NCI-H82 (cell line): ENCODE results near the gene NSUN5.
A peak's percentile ranks its signal among the peaks of the same experiment; 100 is the strongest.
"Not testable (repeated sequence)": the region's sequence is repeated elsewhere in the genome, so short reads cannot be mapped to it uniquely, and the experiment has no call there.

Experiments used
- DNase-seq: peaks from one replicate; lab custom pipeline; 2025; lab: John Stamatoyannopoulos, UW

Gene NSUN5

DNA sequence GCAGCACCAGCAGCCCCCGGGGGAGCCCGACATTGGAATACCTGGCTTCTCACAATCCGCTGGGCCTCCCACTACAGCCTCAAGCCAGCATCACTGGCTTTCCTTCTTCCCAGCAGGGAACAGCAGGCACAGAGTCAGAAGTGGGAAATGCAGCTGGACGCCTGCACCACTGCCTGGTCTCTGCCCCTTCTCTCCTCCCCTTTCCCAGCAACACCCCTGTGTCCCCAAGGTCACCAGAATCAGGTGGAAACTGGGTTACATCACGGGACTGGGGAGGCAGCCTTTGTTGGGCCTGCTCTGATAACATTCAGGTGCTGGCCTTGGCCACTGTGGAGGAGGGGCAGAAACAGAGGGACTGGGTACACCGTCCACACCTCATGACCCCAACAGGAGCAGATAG is 16.8 kb upstream of the NSUN5 start:
- DNase-seq = not testable (repeated sequence)

DNA sequence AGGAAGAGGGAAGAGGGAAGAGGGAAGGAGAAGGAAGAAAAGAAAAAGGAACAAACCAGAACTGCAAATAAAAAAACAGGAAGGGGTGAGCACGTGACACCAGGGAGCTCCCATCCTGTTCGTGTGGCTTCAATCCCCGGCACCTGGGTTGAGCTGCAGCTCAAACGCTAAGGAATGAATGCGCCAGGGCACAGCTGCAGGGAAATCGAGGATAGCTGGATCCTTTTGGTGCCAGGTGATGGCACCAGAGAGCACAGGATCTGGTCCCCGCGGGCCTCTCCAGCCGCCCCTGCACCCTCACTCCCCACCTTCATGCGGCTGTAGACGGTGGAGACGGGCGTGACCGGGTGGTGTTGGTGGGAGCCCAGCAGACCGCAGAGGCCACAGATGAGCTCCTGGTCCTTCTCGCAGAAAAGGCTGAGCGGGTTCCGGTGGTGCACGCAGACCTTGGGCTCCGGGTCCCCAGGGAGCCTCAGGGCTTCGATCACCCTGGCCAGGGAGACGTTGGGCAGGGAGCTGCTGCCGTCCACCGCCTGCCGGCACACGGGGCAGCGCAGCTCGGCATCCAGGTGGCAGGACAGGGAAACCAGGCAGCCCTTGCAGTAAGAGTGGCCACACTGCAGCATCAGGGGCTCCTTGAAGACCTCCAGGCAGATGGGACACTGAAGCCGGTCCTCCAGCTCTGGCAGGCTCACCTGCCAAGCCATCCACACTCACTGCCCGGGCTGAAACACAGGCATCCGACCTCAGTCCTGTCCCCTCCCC is 15.6 kb upstream of the NSUN5 start:
- DNase-seq = peak; percentile 71

DNA sequence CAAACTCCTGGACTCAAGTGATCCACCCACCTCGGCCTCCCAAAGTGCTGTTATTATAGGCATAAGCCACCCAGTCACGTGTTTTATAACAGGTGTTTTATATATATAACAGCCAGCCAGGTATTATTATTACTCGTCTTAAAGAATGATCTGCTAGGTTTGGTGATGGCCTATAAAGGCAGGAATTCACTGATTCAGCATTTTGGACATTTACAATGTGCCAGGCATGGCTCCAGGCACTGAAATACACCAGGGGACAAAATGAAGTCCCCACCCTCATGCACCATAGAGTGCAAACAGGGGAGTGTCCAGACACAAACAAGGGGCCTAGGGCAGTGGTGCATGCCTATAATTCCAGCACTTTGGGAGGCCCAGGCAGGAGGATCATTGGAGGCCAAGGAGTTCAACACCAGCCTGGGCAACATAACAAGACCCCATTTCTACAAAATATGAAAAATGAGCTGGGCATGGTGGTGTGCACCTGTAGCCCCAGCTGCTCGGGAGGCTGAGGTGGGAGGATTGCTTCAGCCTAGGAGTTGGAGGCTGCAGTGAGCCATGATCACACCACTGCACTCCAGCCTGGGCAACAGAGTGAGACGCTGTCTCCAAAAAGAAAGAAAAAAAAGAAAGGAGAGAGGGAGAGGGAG is 14.9 kb upstream of the NSUN5 start:
- DNase-seq = not testable (repeated sequence)

DNA sequence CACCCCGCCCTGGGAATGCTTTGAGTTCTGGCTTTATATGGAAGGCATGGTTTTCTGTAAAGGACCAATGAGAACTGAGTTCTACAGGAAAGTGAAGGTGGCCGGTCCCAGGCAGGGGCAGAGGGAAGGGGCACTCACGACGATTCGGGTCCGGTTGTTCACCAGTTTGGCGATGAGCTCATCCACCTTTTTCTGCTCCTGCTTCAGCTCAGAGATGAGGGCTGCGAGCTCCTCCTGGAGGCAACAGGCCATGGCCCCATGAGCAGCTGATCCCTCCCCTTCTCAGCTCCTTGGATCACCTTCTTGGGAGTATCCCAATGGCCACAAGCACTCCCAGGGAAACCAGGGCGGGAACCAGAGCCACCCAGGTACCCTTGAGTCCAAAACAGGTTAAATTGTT is 11.4 kb upstream of the NSUN5 start:
- DNase-seq = not testable (repeated sequence)

DNA sequence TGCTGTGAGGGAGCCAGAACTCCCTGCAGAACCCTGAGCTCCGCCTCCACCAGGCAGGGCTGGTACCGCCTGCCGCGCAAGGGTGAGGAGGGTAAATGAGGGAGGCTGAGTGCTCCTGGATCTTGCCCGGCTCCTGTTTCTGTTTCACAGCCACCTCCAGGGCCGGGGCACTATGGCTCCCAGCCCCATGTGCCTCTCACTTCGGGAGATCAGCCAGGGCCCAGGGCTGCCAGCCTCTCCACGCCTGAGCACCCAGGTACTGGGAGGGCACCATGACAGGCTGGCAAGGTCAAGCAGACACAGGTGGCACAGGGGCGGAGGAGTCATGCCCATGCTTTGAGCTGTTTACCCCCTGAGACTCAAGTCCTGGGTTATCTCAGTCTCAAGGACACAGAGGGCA is 10.9 kb upstream of the NSUN5 start:
- DNase-seq = not testable (repeated sequence)

DNA sequence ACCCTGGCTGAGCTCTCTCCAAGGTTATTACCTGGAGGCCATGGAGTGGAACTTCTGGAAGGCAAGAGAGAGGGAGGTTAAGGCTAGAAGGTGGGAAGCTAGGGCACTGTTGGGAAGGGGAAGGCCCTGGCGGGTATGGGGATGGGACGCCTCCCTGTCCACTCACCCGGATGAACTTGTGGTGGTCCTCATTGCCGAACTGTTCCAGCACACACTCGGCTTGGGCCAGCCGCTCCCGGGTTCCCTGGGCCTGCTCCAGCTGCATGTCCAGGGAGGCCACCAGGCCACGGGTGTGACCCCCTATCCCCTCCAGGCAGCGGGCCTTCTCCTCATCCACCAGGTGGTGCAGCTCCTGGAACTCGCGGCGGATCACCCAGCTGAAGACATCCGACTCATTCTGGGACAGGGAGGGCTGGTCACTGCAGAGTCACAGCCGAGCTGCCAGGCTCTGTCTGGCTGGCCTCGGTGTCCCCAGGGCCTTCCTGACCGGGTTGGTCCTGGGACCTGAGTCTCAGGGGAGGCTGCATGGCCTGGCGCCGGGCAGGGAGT is 10.1 kb upstream of the NSUN5 start:
- DNase-seq = not testable (repeated sequence)

DNA sequence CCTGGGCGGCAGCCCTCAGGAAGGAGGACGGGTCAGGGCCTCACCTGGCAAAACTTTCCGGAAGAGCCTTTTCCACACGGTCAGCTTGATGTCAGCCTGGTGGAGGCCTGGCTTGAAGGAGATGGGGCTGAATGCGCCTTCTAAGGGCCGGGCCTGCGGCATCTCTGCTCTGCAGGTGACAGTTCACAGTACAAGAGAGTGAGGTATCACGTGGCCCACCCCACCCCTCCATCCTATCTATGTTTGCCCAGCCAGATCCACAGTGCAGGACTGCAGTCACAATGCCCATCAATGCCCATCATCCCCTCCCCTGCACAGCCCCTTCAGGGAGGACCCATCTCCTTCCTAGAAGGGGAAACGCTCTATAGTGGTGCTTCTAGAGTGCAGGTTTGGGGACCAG is 7.9 kb upstream of the NSUN5 start:
- DNase-seq = no peak

DNA sequence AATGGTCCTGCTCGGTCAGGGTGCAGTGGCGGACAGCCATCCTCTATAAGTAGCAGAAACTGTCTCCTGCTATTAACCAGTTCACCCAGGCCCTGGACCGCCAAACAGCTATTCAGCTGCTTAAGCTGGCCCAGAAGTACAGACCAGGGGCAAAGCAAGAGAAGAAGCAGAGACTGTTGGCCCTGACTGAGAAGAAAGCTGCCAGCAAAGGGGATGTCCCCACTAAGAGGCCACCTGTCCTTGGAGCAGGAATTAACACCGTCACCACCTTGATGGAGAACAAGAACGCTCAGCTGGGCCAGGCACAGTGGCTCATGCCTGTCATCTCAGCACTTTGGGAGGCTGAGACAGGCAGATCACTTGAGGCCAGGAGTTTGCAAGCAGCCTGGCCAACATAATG is 5.6 kb upstream of the NSUN5 start:
- no peak for DNase-seq

DNA sequence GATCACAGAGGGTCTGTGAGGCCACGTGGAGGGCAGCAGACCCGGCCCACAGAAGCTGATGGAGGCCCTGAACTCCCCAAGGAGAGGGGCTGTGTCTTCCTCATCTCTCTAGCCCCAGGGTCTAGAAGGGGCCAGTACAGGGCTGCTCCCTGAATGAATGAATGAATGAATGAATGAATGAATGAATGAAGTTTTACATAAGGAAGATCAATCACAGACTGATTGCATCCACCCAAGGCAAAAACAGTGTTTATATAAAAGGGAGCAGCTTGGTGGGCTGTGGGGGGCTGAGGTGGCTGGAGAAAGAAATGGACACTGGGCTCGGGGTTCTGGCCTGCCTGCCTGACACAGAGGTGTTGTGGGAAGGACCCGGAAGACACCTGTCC is 4.9 kb upstream of the NSUN5 start:
- DNase-seq = no peak

DNA sequence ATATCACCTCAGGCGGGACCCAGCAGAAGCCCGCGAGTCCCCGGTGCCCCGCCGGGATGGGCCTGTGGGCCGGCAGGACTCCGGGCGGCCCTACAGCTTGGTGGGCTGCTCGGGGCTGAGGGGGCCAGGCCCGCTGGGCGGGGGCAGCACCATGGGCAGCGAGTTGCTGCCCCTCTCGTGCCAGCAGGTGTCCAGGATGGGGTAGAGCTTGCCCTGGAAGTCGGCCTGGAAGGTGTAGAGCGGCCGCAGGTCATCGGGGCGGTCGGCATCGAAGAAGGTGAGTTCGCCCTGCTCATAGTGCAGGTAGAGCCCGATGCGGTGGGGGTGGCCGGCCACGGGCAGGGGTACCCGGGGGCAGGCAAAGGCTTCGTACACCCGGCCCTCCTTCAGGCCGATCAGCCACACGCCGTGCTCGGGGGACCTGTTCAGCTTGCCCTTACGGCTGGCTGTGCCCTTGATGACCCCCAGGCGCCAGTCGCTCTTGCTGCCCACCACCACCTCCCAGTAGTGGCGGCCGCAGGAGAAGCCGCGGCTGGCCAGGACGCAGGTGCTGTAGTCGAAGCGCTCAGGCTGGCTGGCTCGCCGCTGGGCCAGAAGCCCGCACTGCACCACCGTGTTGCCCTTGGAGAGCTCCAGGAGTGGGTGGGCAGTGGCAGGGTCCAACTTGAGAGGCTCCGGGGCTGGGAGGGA is 4.3 kb upstream of the NSUN5 start:
- no peak for DNase-seq

DNA sequence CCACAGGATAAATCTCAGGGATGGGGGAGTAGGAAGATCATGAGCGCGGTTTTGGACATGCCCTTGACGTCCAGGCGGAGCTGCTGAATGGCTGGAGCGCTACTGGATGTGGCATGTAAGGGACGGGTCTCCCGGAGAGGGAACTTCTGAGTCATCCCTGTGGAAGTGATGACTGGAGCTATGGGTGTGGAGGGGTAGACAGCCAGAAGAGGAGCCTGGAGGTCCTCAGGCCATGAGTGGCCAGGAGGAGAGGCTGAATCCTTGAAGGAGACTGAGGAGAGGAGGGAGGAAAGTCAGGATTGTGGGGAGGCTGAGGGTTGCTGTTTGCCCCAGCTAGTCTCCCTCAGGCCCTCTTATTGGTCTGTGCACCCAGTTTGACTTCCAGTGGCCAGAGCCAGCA is 2.8 kb upstream of the NSUN5 start:
- DNase-seq = not testable (repeated sequence)

DNA sequence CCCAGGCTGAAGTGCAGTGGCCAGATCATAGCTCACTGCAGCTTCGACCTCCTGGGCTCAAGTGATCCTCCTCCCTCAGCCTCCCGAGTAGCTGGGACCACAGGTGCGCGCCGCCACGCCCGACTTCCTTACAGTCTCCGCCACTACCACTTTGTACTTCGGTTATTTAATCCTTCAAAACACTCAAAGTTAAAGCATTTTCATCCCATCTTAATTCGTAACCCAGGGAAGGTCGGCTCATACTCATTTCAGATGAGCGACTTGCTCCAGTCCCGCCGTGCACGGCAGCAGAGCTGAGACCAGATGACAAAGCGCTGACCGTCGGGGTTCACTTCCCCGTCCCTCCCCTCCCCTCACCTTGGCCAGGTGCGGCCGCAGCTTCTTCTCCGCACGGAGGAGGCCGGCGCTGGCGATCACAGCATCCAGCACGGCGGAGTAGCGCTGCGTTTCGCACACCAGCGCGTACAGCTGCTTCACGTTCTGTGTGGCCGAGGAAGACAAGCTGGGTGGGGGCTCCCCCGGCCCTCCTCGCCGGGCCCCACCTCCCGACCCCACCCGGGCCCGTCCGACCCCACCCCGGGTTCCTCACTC is 457 bp downstream of the NSUN5 start:
- no peak for DNase-seq

DNA sequence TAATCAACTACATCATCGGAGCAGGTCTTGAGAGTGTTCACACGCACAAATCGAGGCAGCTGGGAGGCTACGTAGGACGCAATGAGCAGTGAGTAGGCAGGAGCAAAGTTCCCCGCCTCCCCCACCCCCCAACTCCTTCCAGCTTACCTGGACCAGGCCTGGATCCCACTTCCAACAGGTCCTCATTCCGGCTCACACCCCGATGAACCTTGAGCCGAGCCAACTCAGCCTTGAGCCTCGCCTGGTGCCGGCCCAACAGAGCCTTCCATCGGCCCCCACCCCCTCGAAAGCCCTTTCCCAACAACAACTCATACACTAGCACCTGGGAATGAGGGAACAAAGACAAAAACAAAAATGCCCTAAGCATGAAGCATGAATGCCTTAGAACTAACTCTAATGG is 1.2 kb downstream of the NSUN5 start:
- DNase-seq = no peak

DNA sequence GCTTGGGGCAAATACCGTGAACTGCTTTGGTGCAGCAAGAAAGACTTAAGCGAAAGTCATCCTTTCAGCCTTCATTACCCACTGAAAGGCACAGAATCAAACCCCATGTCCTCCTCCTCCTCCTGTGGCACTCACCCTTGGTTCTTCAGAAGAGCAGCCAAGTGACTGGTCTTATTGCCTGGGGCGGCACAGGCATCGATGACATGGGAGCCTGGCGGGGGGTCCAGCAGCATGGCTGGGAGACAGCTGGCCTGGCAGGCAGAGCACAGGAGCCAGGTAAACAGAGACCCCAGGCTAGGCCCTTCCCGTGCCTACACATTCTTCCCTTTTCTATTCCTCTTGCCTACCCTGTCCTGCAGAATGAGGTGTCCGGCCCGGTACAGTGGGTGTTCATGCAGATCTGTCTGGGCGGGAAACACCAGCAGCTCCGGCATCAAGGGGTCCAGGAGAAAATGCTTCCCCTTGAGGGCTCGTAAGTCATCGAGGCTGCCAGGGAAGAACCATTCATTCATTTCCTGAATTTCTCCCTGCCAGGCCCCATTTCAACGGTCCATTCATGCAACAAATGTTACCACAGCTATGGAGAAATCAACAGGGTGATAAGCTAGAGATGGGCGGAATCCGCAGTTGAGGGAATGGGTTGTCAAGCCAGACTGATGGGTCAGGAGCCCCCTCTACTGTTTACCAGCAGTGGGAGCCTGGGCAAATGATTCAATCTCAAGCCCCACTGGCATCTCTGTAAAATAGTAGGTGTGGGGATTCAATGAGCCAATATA is 3.8 kb downstream of the NSUN5 start:
- not testable (repeated sequence) for DNase-seq

DNA sequence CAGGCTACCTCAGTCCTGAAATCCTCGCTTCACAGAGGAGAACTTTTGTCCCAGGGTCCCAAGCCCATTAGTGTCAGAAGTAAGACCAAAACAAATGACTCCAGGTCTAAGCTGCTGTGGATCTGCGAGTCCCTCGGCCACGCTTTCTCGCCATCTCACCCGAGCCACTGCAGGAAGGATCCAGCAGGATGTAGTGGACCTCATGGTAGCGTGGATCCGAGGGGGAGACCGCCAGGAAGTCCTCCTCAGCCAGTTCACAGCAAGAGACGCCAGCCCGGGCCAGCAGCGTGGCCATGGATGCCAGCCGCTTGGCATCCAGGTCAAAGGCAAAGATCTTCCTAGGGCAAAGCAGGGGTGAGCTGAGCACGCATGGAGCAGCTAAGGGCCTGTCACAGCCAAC is 4.6 kb downstream of the NSUN5 start:
- no peak for DNase-seq

DNA sequence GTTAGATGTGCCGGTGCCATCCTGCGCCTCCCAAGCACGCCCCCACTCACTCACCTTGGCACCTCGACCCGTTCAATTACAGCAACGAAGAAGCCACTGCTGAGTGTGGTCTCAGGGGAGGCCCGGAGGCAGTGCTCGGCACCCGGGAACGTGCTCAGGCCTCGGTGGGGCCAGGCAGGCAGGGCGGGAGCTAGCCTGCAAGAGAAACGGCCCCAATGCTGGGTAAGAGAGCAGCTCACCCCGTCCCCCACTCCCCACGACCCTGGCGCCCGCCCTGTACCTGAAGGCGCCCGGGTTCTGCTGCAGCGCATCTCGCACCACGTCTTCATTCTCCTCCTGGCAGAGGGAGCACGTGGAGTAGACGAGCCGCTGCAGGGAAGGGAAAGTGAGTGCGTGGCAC is 5.1 kb downstream of the NSUN5 start:
- DNase-seq = no peak

DNA sequence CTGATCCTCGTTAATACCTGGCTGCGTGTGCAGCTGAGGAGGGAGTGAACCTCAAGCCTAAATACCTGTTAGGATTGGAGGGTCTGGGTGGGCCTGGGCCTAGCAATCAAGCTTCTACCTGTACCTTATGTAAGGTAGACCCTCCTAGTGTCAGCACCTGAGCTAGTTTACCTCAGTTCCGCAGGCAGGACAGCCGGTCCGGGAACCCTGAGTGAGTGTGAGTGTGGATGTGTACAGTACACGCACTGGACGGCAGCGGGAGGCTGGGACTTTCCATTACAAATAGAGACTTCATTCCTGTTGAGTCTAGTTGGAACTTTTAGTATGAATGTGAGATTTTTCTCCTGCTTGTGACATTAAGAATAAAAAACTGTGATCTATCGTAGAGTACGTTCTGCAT is 5.8 kb downstream of the NSUN5 start:
- DNase-seq = not testable (repeated sequence)

DNA sequence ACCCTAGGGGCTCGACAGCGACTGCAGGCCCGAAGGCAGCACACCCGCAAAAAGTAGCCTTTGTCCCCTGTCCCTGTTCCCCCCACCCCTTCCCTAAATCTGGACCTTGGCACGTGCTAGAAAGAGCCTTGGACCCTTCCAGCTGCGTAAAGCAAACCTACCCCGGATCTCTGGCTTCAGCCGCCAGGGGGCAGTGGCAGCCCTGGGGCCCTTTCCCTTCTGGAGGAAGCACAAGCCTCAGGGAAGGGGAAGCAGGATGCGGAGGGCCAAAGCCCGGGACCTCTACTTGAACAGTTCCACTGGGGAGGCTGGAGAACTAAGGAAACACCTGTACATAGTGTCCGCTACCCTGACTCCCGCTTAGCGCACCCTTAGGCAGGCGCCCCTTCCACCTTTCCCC is 7.5 kb downstream of the NSUN5 start:
- DNase-seq = not testable (repeated sequence)

DNA sequence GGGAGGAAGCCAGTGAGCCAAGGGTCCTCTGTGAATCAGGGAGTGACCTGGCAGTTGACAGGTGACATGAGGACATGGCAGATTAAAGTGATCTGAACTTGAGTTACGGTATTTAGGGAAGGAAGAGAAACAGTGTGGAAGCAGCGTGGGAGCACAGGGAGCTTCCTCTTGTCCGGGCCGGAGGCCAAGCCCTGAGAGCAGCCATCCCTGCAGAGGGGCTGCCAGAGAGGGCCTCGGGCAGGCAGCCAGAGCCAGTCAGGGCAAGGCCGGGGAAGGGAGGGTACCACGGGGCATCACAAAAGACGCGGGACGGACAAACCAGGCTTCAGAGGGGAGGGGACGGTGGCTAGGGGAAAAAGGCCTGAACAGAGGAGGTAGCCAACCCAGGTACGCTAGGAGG is 8.8 kb downstream of the NSUN5 start:
- DNase-seq = not testable (repeated sequence)

DNA sequence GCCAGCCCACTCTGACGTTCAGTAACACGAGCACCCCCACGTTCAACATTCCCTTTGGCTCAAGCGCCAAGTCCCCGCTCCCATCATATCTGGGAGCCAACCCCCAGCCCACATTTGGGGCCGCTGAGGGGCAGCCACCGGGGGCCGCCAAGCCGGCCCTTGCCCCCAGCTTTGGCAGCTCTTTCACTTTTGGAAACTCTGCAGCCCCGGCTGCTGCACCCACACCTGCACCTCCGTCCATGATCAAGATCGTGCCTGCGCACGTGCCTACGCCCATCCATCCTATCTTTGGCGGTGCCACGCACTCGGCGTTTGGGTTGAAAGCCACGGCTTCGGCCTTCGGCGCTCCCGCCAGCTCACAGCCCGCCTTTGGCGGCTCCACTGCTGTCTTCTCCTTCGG is 10.9 kb downstream of the NSUN5 start:
- DNase-seq = not testable (repeated sequence)

DNA sequence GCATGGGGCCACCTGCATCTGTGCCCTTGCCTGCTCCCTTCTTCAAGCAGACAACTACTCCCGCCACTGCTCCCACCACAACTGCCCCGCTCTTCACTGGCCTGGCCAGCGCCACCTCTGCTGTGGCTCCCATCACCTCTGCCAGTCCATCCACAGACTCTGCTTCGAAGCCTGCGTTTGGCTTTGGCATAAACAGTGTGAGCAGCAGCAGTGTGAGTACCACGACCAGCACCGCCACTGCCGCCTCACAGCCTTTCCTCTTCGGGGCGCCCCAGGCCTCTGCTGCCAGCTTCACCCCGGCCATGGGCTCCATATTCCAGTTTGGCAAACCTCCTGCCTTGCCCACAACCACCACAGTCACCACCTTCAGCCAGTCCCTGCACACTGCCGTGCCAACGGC is 11.4 kb downstream of the NSUN5 start:
- DNase-seq = not testable (repeated sequence)

DNA sequence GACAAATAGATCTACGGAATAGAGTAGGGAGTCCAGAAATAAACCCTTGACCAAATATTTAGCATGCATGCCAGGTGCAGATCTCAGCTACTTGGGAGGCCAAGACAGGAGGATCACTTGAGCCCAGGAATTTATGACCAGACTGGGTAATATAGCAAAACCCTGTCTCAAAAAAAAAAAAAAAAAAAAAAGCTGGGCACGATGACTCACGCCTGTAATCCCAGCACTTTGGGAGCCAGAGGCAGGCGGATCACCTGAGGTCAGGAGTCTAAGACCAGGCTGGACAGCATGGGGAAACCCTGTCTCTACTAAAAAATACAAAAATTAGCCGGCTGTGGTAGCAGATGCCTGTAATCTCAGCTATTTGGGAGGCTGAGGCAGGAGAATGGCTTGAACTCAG is 31.4 kb downstream of the NSUN5 start:
- DNase-seq = not testable (repeated sequence)
